ENCODE results near the gene CIAPIN1.

DNA sequence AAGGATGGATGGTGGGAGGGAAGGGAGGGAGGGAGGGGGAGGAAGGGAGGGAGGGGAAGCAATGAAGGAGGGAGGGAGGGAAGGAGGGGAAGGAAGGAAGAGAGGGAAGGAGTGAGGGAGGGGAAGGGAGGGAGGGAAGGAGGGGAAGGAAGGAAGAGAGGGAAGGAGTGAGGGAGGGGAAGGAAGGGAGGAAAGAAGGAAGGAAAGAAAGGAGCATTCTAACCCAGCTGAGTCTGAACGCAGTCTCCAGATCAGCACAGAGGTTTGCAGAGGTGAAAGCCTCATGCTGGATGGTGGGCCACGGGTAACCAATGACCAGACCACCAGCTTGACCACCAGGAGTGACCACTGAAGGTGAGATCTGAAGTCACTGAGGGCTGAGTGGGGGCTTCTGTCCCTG, 24.0 kb downstream of the CIAPIN1 start:
- TF ChIP-seq CTCF (conservative IDR thresholded peaks at IDR 0.05 in 1 of 2, IDR thresholded peaks at IDR 0.05 in 1 of 2; ENCODE audit: extremely low read depth in 1 of 2, insufficient read depth in 1 of 2, low read depth in 1 of 2, low read length in 2 of 2) (no peak), EZH2 (IDR thresholded peaks at IDR 0.05; ENCODE audit: borderline replicate concordance, low read length) (no peak)

All from mammary epithelial cell (primary cell).